GM19467 (cell line): Measurements from ENCODE around the gene PEAK1.

Experiments
- ATAC-seq: cut with Tn5 transposase; IDR thresholded peaks from one replicate; pipeline ENCODE4 v1.9.1; 2021; ENCODE audit warnings: mild to moderate bottlenecking, moderate library complexity; ENCODE audit not compliant: unreplicated experiment

Gene PEAK1

GRCh38 chr15:77419836-77420609 lies at the start of gene PEAK1:
PEAK1 (minus strand) TSS chr15:77420104; CDS start chr15:77181926, 238,178 bp downstream.
- peak; percentile 95 for ATAC-seq

GRCh38 chr15:77468896-77469295 lies 49.0 kb upstream of the PEAK1 start:
- no peak for ATAC-seq

GRCh38 chr15:77466521-77466920 lies 46.6 kb upstream of the PEAK1 start:
- no peak for ATAC-seq

- ATAC-seq: no peak
Measured at GRCh38 chr15:77464129-77464865, 44.4 kb upstream of the PEAK1 start.

GRCh38 chr15:77461486-77461885 lies 41.6 kb upstream of the PEAK1 start:
- ATAC-seq: no peak

DNA sequence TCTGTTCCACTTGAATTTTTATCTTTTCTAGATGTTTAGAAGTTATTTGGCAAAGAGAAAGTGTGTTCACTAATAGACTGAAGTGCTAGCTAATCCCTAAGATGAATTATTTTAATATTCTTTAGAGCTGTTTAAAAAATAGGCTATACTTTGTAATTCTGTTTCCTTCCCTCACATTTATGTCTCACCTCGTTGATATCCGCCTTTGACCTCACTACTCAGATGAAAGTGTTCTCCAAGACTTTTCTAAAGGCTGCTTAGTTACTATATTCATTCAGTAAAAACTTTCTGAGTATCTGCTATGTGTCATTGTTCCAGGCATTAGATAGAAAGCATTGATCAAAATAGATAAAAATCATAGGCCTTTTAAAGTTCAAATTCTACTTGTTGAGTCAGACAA lies 39.1 kb upstream of the PEAK1 start:
- ATAC-seq: no peak

DNA sequence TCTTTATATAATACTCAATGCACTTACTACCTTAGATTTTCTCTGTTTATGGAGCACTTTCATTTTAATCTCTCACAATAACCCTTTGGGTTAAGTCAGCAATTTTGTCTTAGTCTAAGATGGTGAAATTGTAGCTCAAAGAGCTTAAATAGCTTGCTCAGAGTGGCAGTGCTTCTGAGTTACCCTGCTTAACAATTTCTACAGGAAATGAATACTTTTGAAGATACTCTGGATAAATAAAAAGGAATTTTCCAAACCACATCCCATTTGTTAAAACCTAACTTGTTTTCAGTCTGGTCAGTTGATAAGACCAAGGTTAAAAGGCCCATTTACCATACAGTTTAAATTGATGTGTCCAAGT lies 38.0 kb upstream of the PEAK1 start:
- ATAC-seq: no peak

DNA sequence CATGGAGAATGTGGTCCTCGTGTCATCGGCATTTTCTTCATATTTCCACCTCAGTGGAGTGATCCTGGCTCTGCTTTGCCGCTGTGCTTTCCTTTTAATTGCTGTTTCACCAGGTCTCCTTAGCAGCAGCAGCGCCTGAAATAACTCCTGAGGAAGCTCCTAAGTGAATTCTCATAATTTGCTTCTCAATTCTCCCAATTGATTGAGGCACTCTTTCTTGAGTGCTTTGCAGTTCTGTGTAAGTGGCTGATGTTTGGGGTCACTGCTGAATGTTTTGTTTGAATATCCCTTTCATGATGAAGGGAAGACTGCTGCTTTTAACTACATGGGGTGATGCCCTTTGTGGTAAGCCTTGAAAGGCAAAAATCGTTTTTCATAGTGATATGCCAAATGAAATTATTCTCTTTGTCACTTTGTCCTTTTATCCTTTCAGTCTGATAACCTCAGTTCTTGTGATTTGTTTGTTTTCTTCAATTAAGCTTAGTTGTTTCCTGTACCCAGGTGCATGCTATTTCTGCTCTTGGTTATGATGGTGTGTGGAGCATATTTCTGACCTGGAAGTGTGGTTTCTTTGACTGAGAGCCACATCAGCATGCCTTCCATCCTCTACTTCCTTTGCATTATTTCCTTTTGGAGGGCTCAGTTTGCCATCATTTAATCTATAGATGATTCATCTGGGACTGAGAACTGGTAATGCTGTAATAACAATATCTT lies 37.4 kb upstream of the PEAK1 start:
- ATAC-seq: no peak

GRCh38 chr15:77456746-77457145 lies 36.8 kb upstream of the PEAK1 start:
- ATAC-seq: no peak

GRCh38 chr15:77455696-77456321 lies 35.9 kb upstream of the PEAK1 start:
- no peak for ATAC-seq

DNA sequence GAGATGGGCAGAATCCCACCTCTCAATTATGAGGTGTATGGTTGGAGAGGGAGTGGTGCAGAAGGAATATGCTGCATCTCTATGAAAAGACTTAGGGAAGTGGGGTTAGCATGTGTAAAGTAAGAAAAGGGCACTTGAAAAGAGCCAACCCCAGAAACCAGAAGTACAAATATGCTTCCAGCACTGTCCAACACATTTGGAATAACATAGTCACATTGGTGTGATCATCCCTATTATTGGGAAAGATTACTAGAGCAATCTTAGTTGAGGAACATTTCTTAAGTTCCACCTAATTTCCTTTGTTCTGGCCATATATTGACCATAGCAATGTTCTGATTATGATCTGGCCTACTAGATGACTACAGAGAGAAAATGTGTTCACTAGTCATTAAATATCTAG lies 35.0 kb upstream of the PEAK1 start:
- ATAC-seq: no peak

GRCh38 chr15:77454265-77454664 lies 34.4 kb upstream of the PEAK1 start:
- no peak for ATAC-seq

DNA sequence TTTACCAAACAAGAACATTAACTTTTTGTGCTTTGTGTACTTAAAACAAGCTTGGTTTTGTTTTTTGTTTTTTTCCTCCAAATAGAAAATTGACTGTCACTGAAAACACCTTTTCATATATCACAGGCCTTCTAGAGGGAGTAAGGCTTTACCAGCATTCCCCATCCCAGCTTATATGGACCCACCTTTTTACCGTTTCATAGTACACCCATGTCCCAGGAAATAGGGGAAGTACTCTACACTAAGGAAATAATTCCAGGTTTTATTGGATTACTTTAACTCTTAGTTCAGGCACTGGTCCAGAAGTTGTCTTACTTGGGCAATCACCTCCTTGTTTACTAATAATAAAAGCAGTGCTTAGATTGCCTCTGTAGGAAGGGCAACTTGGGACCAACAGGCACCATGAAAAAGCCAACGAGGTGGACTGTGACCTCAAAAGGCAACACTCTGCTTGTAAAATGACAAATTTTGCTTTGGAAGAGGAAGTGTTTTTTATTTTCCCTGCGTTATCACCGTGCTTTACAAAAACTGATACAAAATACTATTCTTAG lies 27.0 kb upstream of the PEAK1 start:
- ATAC-seq: no peak

DNA sequence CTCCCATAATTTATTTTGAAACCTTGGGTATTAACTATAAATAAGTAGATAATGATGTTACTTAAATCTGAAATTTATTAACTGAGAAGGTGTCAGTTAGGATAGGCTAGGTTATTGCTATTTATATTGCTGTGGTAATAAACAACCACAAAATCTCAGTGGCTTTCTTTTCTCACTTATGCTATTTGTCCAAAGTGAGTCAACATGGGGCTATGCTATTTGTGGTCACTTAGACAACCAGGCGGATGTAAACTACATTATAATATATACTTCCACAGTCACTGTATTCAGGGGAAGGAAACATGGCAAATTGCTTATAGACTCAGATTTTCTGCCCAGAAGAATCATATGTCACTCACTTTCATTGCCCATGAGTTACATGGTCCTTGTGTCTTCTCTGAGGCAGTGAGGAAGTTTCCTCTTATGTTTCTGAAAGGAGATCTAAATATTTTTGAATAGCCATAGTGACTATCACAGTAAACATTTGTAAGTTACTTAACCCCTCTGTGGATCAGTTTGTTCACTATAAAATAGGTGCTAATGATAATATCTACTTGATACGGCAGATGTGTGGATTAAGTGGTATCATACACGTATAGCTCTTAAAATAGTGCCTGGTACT lies 20.6 kb upstream of the PEAK1 start:
- ATAC-seq: peak; percentile 71

DNA sequence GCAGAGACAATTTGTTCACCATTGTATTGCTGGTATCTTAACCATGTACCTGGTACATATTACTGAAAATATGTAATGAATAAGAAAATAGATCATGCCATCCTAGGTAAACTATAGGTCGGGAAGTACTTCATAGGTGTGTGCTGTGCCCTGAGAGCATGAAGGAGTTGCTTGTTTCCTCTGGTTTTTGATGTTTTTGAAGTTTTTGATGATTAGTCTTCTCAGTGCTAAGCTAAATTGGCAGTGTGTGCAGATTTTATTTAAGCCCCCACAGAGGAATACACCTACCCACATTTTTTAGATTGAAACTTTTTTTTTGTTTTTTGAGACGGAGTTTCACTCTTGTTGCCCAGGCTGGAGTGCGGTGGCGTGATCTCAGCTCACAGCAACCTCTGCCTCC lies 17.4 kb upstream of the PEAK1 start:
- ATAC-seq: no peak

GRCh38 chr15:77436822-77437221 lies 16.9 kb upstream of the PEAK1 start:
- ATAC-seq: no peak

DNA sequence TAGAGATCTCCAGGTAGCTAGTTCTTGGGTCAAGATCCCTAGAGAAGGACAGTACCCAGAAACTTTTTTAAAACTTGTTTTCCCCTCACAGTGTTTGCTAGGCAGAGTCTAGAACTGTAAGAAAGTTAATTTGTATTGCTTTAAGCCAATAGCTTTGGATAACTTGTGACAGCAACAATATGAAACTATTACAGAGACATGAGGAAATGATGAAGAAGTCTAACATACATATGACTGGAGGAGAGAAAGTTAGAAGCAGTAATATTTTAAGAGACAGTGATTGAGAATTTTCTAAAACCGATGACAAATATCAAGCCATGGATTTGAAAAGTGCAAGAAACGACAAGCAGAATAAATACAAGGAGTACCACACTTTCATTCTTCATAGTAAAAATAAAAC lies 10.7 kb upstream of the PEAK1 start:
- no peak for ATAC-seq

DNA sequence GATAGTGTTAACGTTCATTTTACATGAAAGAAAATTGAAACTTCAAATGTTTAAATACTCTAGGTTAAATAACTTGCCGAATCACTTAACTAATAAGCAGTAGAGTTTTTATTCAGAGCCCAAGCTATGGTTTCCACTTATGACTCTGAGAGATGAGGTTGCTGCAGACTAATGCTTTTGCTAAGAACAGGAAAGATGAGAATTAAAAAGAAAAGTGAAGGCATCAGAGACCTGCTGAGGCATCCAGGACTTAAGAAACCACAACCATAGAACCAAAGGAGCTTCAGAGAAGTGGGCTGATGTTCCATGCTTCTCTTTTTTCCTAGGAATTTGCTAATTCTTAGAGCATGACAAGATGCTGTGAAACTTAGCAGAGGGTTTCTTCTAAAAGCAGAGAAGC lies 10.3 kb upstream of the PEAK1 start:
- no peak for ATAC-seq

- ATAC-seq: no peak
Measured at GRCh38 chr15:77426871-77427270, 7.0 kb upstream of the PEAK1 start.

- no peak for ATAC-seq
Measured at GRCh38 chr15:77426377-77426776, 6.5 kb upstream of the PEAK1 start.

DNA sequence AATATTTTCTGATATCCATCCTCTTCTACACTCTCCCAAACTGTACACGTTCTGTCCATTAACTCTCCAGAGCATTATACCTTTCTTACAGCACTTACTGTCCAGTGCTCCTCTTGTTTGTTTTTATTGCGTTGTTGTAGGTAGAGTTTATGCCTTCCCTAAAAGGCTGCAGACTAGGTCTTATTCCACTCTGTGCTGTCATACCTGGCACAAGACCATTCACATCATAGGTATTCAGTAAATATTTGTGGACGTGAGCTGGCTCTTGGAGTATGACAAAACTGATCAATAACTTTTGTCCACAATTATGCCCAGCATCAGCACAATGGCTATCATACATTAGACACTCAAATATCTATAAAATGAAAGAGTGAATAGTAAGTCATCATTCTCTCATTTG lies 5.2 kb upstream of the PEAK1 start:
- no peak for ATAC-seq
